HepG2 (cell line): ENCODE results near the gene SLC35B4. TPM values are rescaled to one million over a fixed set of nuclear protein-coding genes. Genes with fewer than 3 reads are reported as not detected.

Source experiments
- CREB1 ChIP-seq, 2 experiments: fragments of 450-650 bp in 1 of 2; IDR thresholded peaks; 2 replicates each; pipeline ENCODE4 v1.6.1; 2016 to 2017; ENCODE audit warnings: control low read depth in 1 of 2, mild to moderate bottlenecking in 1 of 2, missing compliant biosample characterization in 1 of 2, missing genetic modification characterization in 1 of 2
- CREM ChIP-seq, 2 experiments: sonication (generic) in 1 of 2; formaldehyde crosslinking in 1 of 2; IDR thresholded peaks; 2 replicates each; pipeline versions ENCODE4 v1.4.0 to v1.6.1; 2016 to 2020; ENCODE audit warnings: antibody characterized with exemption in 1 of 2, mild to moderate bottlenecking in 1 of 2, missing genetic modification reagents in 1 of 2
- HNF4A ChIP-seq: sonication (generic); formaldehyde crosslinking; IDR thresholded peaks from 2 replicates; pipeline ENCODE4 v1.4.0; 2020; ENCODE audit warnings: missing genetic modification reagents
- HNRNPUL1 ChIP-seq: fragments of 200-400 bp; formaldehyde crosslinking; IDR thresholded peaks from 2 replicates; pipeline ENCODE4 v1.6.1; 2017; ENCODE audit warnings: low read depth, mild to moderate bottlenecking, low read length, moderate library complexity
- JUN ChIP-seq: sonication (generic); formaldehyde crosslinking; IDR thresholded peaks from 2 replicates; pipeline ENCODE4 v1.4.0; 2020; ENCODE audit warnings: mild to moderate bottlenecking, missing genetic modification reagents
- RELA ChIP-seq: sonication (generic); formaldehyde crosslinking; IDR thresholded peaks from 2 replicates; pipeline ENCODE4 v1.4.0; 2020; ENCODE audit warnings: missing genetic modification reagents
- RFX5 ChIP-seq: IDR thresholded peaks from 2 replicates; pipeline ENCODE4 v1.6.1; 2011; ENCODE audit warnings: low read depth, low read length, improper control_type of control experiment
- SNAI1 ChIP-seq: sonication (generic); formaldehyde crosslinking; IDR thresholded peaks from 2 replicates; pipeline ENCODE4 v1.5.0; 2020; ENCODE audit warnings: mild to moderate bottlenecking, missing genetic modification reagents, borderline replicate concordance
- SRSF9 ChIP-seq: fragments of 200-400 bp; formaldehyde crosslinking; IDR thresholded peaks from 2 replicates; pipeline ENCODE4 v1.6.1; 2018; ENCODE audit warnings: borderline replicate concordance, mild to moderate bottlenecking, low read depth, low read length; ENCODE audit not compliant: insufficient read depth, poor library complexity, severe bottlenecking
- polyA plus RNA-seq, 8 experiments: library from polyadenylated mRNA; depleted of rRNA in 3 of 8; stranded (reverse) in 7 of 8; unstranded in 1 of 8; fragments of >200 nt; fragmentation: Illumina TruSeq in 4 of 8; extraction: Trizol in 4 of 8; gene quantifications; 2 replicates each; pipeline versions ENCODE4 v1.2.1 to v1.2.3, GENCODE V29; 2011 to 2016; ENCODE audit warnings: low read depth in 4 of 8, missing spikeins in 1 of 8, mixed read lengths in 1 of 8; ENCODE audit not compliant: insufficient read depth in 1 of 8
- total RNA-seq, 5 experiments: library from RNA; depleted of rRNA; stranded (reverse); fragments of >200 nt; fragmentation: Illumina TruSeq; extraction: Trizol; gene quantifications; 2 replicates each; pipeline ENCODE4 v1.2.3, GENCODE V29; 2016; ENCODE audit warnings: low read depth in 1 of 5
- TF ChIP-seq, protein P1 (sequence below): sonication (generic); formaldehyde crosslinking; IDR thresholded peaks from 2 replicates; pipeline ENCODE4 v1.8.0; 2022; ENCODE audit warnings: missing genetic modification reagents, mild to moderate bottlenecking, inconsistent platforms, borderline replicate concordance
- TF ChIP-seq, protein P2 (sequence below), 2 experiments: fragments of 450-650 bp in 1 of 2; sonication (generic) in 1 of 2; formaldehyde crosslinking in 1 of 2; IDR thresholded peaks; 2 replicates each; pipeline versions ENCODE4 v1.6.1 to v1.8.0; 2016 to 2022; ENCODE audit warnings: antibody characterized with exemption in 1 of 2, mild to moderate bottlenecking in 1 of 2, missing genetic modification reagents in 1 of 2
- TF ChIP-seq, protein P3 (sequence below): sonication (generic); formaldehyde crosslinking; IDR thresholded peaks from 2 replicates; pipeline ENCODE4 v1.8.0; 2022; ENCODE audit warnings: missing genetic modification reagents, mild to moderate bottlenecking, moderate library complexity, borderline replicate concordance
- TF ChIP-seq, protein P4 (sequence below): IDR thresholded peaks from 2 replicates; pipeline ENCODE4 v1.6.1; 2016; ENCODE audit warnings: missing genetic modification reagents, missing compliant biosample characterization
- TF ChIP-seq, protein P5 (sequence below): IDR thresholded peaks from 2 replicates; pipeline ENCODE4 v1.6.1; 2016; ENCODE audit warnings: control low read depth

Gene SLC35B4
- total and polyA plus RNA-seq, 2 of the 13 experiments (the other 11 are each of a cell fraction or from before 2014, with no cell fraction given), result 17.1 to 17.8 TPM

DNA sequence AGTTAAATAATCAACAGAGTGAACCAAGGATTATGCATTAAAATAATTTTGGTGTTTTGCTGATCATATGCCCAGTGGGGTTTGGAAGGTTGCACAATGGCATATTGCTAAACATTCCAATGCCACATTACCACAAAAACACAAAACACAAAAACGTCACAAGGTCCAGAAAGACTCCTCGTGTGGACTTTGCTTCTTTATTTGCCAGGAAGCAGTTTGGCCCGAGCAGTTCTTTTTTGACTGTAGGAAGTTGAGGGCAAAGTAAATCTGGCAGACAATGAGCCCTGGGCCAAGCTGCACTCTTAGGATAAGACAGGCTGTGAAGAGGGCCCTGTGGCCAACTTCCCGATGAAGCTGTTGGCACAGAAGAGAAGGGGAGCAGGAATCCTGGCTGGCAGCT is 39.2 kb upstream of the SLC35B4 start (continued):
- TF ChIP-seq SNAI1 (CRISPR knock-in tag), result no peak
- TF ChIP-seq, protein P1, sequence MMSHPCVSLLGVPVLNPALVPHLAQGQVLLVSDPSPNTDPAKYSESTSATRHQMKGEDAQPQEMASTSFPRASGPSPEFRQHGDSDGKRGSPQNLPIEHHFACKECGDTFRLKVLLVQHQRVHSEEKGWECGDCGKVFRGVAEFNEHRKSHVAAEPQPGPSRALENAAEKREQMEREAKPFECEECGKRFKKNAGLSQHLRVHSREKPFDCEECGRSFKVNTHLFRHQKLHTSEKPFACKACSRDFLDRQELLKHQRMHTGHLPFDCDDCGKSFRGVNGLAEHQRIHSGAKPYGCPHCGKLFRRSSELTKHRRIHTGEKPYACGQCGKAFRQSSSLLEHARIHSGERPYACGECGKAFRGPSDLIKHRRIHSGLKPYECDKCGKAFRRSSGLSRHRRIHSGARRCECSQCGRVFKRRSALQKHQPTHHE, result no peak
- TF ChIP-seq RFX5, result no peak
- no peak for TF ChIP-seq HNRNPUL1
- TF ChIP-seq SRSF9, result no peak
- TF ChIP-seq CREM (IDR thresholded peaks at IDR 0.05), result peak; percentile 43
- no peak for TF ChIP-seq CREM (CRISPR knock-in tag; IDR thresholded peaks at IDR 0.05)
- no peak for TF ChIP-seq RELA
- TF ChIP-seq JUN (CRISPR knock-in tag), result no peak
- peak; percentile 85 for TF ChIP-seq HNF4A
- TF ChIP-seq, protein P2, sequence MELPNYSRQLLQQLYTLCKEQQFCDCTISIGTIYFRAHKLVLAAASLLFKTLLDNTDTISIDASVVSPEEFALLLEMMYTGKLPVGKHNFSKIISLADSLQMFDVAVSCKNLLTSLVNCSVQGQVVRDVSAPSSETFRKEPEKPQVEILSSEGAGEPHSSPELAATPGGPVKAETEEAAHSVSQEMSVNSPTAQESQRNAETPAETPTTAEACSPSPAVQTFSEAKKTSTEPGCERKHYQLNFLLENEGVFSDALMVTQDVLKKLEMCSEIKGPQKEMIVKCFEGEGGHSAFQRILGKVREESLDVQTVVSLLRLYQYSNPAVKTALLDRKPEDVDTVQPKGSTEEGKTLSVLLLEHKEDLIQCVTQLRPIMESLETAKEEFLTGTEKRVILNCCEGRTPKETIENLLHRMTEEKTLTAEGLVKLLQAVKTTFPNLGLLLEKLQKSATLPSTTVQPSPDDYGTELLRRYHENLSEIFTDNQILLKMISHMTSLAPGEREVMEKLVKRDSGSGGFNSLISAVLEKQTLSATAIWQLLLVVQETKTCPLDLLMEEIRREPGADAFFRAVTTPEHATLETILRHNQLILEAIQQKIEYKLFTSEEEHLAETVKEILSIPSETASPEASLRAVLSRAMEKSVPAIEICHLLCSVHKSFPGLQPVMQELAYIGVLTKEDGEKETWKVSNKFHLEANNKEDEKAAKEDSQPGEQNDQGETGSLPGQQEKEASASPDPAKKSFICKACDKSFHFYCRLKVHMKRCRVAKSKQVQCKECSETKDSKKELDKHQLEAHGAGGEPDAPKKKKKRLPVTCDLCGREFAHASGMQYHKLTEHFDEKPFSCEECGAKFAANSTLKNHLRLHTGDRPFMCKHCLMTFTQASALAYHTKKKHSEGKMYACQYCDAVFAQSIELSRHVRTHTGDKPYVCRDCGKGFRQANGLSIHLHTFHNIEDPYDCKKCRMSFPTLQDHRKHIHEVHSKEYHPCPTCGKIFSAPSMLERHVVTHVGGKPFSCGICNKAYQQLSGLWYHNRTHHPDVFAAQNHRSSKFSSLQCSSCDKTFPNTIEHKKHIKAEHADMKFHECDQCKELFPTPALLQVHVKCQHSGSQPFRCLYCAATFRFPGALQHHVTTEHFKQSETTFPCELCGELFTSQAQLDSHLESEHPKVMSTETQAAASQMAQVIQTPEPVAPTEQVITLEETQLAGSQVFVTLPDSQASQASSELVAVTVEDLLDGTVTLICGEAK (IDR thresholded peaks at IDR 0.05), result no peak
- TF ChIP-seq, protein P2 (CRISPR knock-in tag; IDR thresholded peaks at IDR 0.05), result no peak
- 0 out of 2 replicates have a peak, but pooled peaks have one; percentile 23 for TF ChIP-seq CREB1 (IDR thresholded peaks at IDR 0.05)
- TF ChIP-seq CREB1 (CRISPR knock-in tag; IDR thresholded peaks at IDR 0.05), result peak; percentile 61; the same call in 1 of the 2 replicates
- TF ChIP-seq, protein P3, sequence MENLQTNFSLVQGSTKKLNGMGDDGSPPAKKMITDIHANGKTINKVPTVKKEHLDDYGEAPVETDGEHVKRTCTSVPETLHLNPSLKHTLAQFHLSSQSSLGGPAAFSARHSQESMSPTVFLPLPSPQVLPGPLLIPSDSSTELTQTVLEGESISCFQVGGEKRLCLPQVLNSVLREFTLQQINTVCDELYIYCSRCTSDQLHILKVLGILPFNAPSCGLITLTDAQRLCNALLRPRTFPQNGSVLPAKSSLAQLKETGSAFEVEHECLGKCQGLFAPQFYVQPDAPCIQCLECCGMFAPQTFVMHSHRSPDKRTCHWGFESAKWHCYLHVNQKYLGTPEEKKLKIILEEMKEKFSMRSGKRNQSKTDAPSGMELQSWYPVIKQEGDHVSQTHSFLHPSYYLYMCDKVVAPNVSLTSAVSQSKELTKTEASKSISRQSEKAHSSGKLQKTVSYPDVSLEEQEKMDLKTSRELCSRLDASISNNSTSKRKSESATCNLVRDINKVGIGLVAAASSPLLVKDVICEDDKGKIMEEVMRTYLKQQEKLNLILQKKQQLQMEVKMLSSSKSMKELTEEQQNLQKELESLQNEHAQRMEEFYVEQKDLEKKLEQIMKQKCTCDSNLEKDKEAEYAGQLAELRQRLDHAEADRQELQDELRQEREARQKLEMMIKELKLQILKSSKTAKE, result no peak
- TF ChIP-seq, protein P4, sequence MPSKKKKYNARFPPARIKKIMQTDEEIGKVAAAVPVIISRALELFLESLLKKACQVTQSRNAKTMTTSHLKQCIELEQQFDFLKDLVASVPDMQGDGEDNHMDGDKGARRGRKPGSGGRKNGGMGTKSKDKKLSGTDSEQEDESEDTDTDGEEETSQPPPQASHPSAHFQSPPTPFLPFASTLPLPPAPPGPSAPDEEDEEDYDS, result no peak
- TF ChIP-seq, protein P5, sequence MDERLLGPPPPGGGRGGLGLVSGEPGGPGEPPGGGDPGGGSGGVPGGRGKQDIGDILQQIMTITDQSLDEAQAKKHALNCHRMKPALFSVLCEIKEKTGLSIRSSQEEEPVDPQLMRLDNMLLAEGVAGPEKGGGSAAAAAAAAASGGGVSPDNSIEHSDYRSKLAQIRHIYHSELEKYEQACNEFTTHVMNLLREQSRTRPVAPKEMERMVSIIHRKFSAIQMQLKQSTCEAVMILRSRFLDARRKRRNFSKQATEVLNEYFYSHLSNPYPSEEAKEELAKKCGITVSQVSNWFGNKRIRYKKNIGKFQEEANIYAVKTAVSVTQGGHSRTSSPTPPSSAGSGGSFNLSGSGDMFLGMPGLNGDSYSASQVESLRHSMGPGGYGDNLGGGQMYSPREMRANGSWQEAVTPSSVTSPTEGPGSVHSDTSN (CRISPR knock-in tag), result no peak
